Upper lobe of left lung (tissue), 4 donors: ENCODE data around the gene RFC1.

Source experiments
- CTCF ChIP-seq, 6 experiments: fragments of 450-650 bp in 4 of 6; fragments of 200-600 bp in 2 of 6; sonication (generic) in 2 of 6; IDR thresholded peaks; one replicate each; pipeline ENCODE4 v1.5.1; 2016 to 2019; ENCODE audit warnings: antibody characterized with exemption in 6 of 6
- EP300 ChIP-seq, 4 donors: sonication (generic); formaldehyde crosslinking; IDR thresholded peaks; one replicate each; pipeline ENCODE4 v1.5.1; 2017; ENCODE audit warnings: antibody characterized with exemption in 4 of 4, control low read depth in 2 of 4
- POLR2A ChIP-seq, 4 donors: fragments of 450-650 bp; IDR thresholded peaks; one replicate each; pipeline ENCODE4 v1.5.1; 2016 to 2017; ENCODE audit warnings: antibody characterized with exemption in 4 of 4, mild to moderate bottlenecking in 2 of 4
- POLR2AphosphoS5 ChIP-seq, 2 donors: sonication (generic); formaldehyde crosslinking; IDR thresholded peaks; one replicate each; pipeline ENCODE4 v1.5.1; 2017; ENCODE audit warnings: antibody characterized with exemption in 2 of 2

GRCh38 chr4:39280770-39281169 lies 85.4 kb downstream of the RFC1 start:
- no peak for TF ChIP-seq CTCF (IDR thresholded peaks at IDR 0.05)
- TF ChIP-seq POLR2A (IDR thresholded peaks at IDR 0.05) = no peak
- TF ChIP-seq POLR2AphosphoS5 (IDR thresholded peaks at IDR 0.05) = no peak
- TF ChIP-seq EP300 (IDR thresholded peaks at IDR 0.05) = no peak
